CD14-positive monocyte (primary cell): ENCODE data around the gene PRSS23. TPM values are rescaled to one million over a fixed set of nuclear protein-coding genes. Genes with fewer than 3 reads are reported as not detected.

Experiments used
- DNase-seq, 3 donors: peaks; one replicate each; pipeline ENCODE4 v3.0.0-alpha.2; 2011 to 2022
- H2AFZ ChIP-seq: 2 replicates; pipeline ENCODE4 v1.6.0; 2012; ENCODE audit warnings: mild to moderate bottlenecking, low read depth, low read length, inconsistent platforms; ENCODE audit not compliant: insufficient read depth, poor library complexity, severe bottlenecking
- H3K27ac ChIP-seq, 2 donors: 1 replicate in 1 of 2; 2 replicates in 1 of 2; pipeline ENCODE4 v1.5.1; 2012 to 2013; ENCODE audit warnings: low read length in 2 of 2, control low read depth in 1 of 2, inconsistent platforms in 1 of 2, low read depth in 1 of 2, mild to moderate bottlenecking in 1 of 2
- H3K27me3 ChIP-seq, 2 donors: one replicate each; pipeline versions ENCODE4 v1.6.0 to v1.6.1; 2011 to 2013; ENCODE audit warnings: low read length in 2 of 2; ENCODE audit not compliant: control insufficient read depth in 2 of 2, insufficient read depth in 2 of 2
- H3K36me3 ChIP-seq, 2 donors: replicated peaks in 1 of 2; 1 replicate in 1 of 2; 2 replicates in 1 of 2; pipeline versions ENCODE4 v1.5.1 to v1.6.1; 2012 to 2013; ENCODE audit warnings: low read length in 2 of 2, control low read depth in 1 of 2, inconsistent platforms in 1 of 2, mild to moderate bottlenecking in 1 of 2; ENCODE audit not compliant: insufficient read depth in 2 of 2, control insufficient read depth in 1 of 2
- H3K4me1 ChIP-seq, 2 donors: 1 replicate in 1 of 2; 2 replicates in 1 of 2; pipeline versions ENCODE4 v1.5.1 to v1.6.1; 2012 to 2013; ENCODE audit warnings: low read length in 2 of 2, control low read depth in 1 of 2, inconsistent platforms in 1 of 2, mild to moderate bottlenecking in 1 of 2, moderate library complexity in 1 of 2; ENCODE audit not compliant: insufficient read depth in 2 of 2, control insufficient read depth in 1 of 2
- H3K4me2 ChIP-seq: replicated peaks from 2 replicates; pipeline ENCODE3; 2012; ENCODE audit warnings: low read length, moderate library complexity, mild to moderate bottlenecking; ENCODE audit not compliant: poor library complexity, severe bottlenecking; ENCODE audit errors: extremely low read depth
- H3K4me3 ChIP-seq, 3 experiments: fragments of 200-600 bp in 1 of 3; sonication (generic) in 1 of 3; replicated peaks in 1 of 3; 1 replicate in 2 of 3; 2 replicates in 1 of 3; pipeline ENCODE4 v1.5.1; 2011 to 2013; ENCODE audit warnings: low read length in 3 of 3, mild to moderate bottlenecking in 3 of 3, control low read depth in 2 of 3, low read depth in 2 of 3, inconsistent platforms in 1 of 3, moderate library complexity in 1 of 3
- H3K79me2 ChIP-seq: 2 replicates; pipeline ENCODE4 v1.6.0; 2012; ENCODE audit warnings: mild to moderate bottlenecking, control low read depth, inconsistent platforms, low read length, moderate library complexity; ENCODE audit not compliant: insufficient read depth
- H3K9ac ChIP-seq: 2 replicates; pipeline ENCODE4 v1.6.0; 2017; ENCODE audit warnings: low read length, mild to moderate bottlenecking; ENCODE audit not compliant: insufficient read depth, poor library complexity, severe bottlenecking
- H3K9me3 ChIP-seq, 2 donors: replicated peaks in 1 of 2; 1 replicate in 1 of 2; 2 replicates in 1 of 2; pipeline versions ENCODE4 v1.5.1 to v1.6.1; 2012 to 2013; ENCODE audit warnings: low read length in 2 of 2, control low read depth in 1 of 2; ENCODE audit not compliant: control insufficient read depth in 1 of 2, insufficient read depth in 1 of 2
- H4K20me1 ChIP-seq: 2 replicates; pipeline ENCODE4 v1.6.0; 2012; ENCODE audit warnings: mild to moderate bottlenecking, low read length, control low read depth, moderate library complexity; ENCODE audit not compliant: insufficient read depth
- H3K27ac Mint-ChIP-seq, 7 donors: one replicate each; pipeline ENCODE4 v1.8.0; 2020; ENCODE audit warnings: mild to moderate bottlenecking in 7 of 7, mixed read lengths in 7 of 7, moderate library complexity in 6 of 7, inconsistent platforms in 2 of 7
- H3K27me3 Mint-ChIP-seq, 3 donors: one replicate each; pipeline ENCODE4 v1.8.0; 2021 to 2022; ENCODE audit warnings: low read depth in 3 of 3, mild to moderate bottlenecking in 3 of 3, mixed read lengths in 3 of 3, moderate library complexity in 3 of 3, inconsistent platforms in 1 of 3
- H3K36me3 Mint-ChIP-seq, 2 donors: one replicate each; pipeline ENCODE4 v1.8.0; 2020; ENCODE audit warnings: mixed read lengths in 2 of 2, inconsistent platforms in 1 of 2, mild to moderate bottlenecking in 1 of 2
- H3K4me1 Mint-ChIP-seq: one replicate; pipeline ENCODE4 v1.8.0; 2020; ENCODE audit warnings: mild to moderate bottlenecking, mixed read lengths
- H3K4me3 Mint-ChIP-seq, 2 donors: one replicate each; pipeline ENCODE4 v1.8.0; 2020; ENCODE audit warnings: mild to moderate bottlenecking in 2 of 2, mixed read lengths in 2 of 2, moderate library complexity in 1 of 2
- H3K9me3 Mint-ChIP-seq, 7 donors: one replicate each; pipeline ENCODE4 v1.8.0; 2020 to 2022; ENCODE audit warnings: mixed read lengths in 7 of 7, mild to moderate bottlenecking in 6 of 7, moderate library complexity in 6 of 7, inconsistent platforms in 2 of 7
- CTCF ChIP-seq: fragments of 200-600 bp; IDR thresholded peaks from one replicate; pipeline ENCODE4 v1.8.0; 2022; ENCODE audit warnings: antibody characterized with exemption, mild to moderate bottlenecking
- WGBS: methylation state at CpG from one replicate; pipeline ENCODE4 v1.1.5; 2013; ENCODE audit warnings: missing lambda C conversion rate; ENCODE audit not compliant: insufficient coverage; 5-methylcytosine and 5-hydroxymethylcytosine counted together
- intact Hi-C, 2 donors: fragments of 100-400 bp; cut with micrococcal nuclease; formaldehyde crosslinking; loops; one replicate each; pipeline versions ENCODE4 v1.15.0 to v1.15.1; 2023
- polyA plus RNA-seq, 3 donors: library from polyadenylated mRNA; depleted of rRNA in 1 of 3; unstranded in 2 of 3; stranded (reverse) in 1 of 3; fragments of 300-500 nt in 2 of 3; fragments of >200 nt in 1 of 3; fragmentation: Illumina TruSeq in 2 of 3; gene quantifications; 1 replicate in 2 of 3; 2 replicates in 1 of 3; pipeline ENCODE4 v1.2.3, GENCODE V29; 2012 to 2021

The PRSS23 gene
- polyA plus RNA-seq, 3 donors: 0.08 to 0.19 TPM; not detected in 1

GRCh38 chr11:86807360-86807759 lies 7.0 kb downstream of the PRSS23 start:
- Mint-ChIP-seq H3K4me3 (no peak overlapping the region), H3K27me3 (peaks cover 5 to 17% (median 16%) of the 10 kb centered on the region in 3 donors)
- 98% methylated on average over 5 of the region's 5 CpGs for WGBS

GRCh38 chr11:86809561-86809960 lies 9.2 kb downstream of the PRSS23 start:
- no peaks in the 10 kb centered on the region for H4K20me1 ChIP-seq
- no peak for TF ChIP-seq CTCF
- no peak overlapping the region for H3K27ac ChIP-seq
- Mint-ChIP-seq H3K36me3 (no peaks in the 10 kb centered on the region), H3K27me3 (peaks cover 4 to 5% (median 5%) of the 10 kb centered on the region in 3 donors), H3K4me1 (peaks cover 9% of the 10 kb centered on the region), H3K9me3 (no peaks in the 10 kb centered on the region), H3K27ac (no peak overlapping the region), H3K4me3 (no peak overlapping the region)
- H3K4me3 ChIP-seq: no peak overlapping the region
- no peaks in the 10 kb centered on the region for H3K27me3 ChIP-seq
- H3K4me1 ChIP-seq: peaks cover 0 to 6% of the 10 kb centered on the region in 2 donors
- H3K79me2 ChIP-seq: no peaks in the 10 kb centered on the region
- H3K9ac ChIP-seq: no peak overlapping the region
- intact Hi-C loops: loop anchor here in 1 of 2 donors (10.0 kb wide), 1 partner anchor 135 kb away; the partner anchor contains the start of gene ME3
- no peaks in the 10 kb centered on the region for H3K36me3 ChIP-seq
- H3K4me2 ChIP-seq: no peak overlapping the region
- H2AFZ ChIP-seq: no peak overlapping the region
- H3K9me3 ChIP-seq: no peaks in the 10 kb centered on the region
- DNase-seq: no peak

More at GRCh38 chr11:86807360-86807759, 7.0 kb downstream of the PRSS23 start:
- H3K36me3 ChIP-seq: no peaks in the 10 kb centered on the region
- H3K79me2 ChIP-seq: no peaks in the 10 kb centered on the region
- no peaks in the 10 kb centered on the region for H3K9me3 ChIP-seq
- no peak for TF ChIP-seq CTCF
- H3K36me3 Mint-ChIP-seq: no peaks in the 10 kb centered on the region
- H2AFZ ChIP-seq: no peak overlapping the region
- intact Hi-C loops: loop anchor here in 1 of 2 donors (10.0 kb wide), 1 partner anchor 133 kb away; the partner anchor contains the start of gene ME3
- H3K9me3 Mint-ChIP-seq: no peaks in the 10 kb centered on the region
- no peak overlapping the region for H3K4me3 ChIP-seq
- H3K9ac ChIP-seq: no peak overlapping the region
- DNase-seq: no peak
- H3K27ac Mint-ChIP-seq: no peak overlapping the region
- peaks cover 12 to 16% of the 10 kb centered on the region in 2 donors for H3K27me3 ChIP-seq
- H3K4me2 ChIP-seq: no peak overlapping the region
- no peak overlapping the region for H3K27ac ChIP-seq
- H3K4me1 Mint-ChIP-seq: peaks cover 9% of the 10 kb centered on the region
- H3K4me1 ChIP-seq: peaks cover 0 to 6% of the 10 kb centered on the region in 2 donors
- H4K20me1 ChIP-seq: no peaks in the 10 kb centered on the region
